ENCODE results near the gene ATP5F1C. TPM values are rescaled to one million over a fixed set of nuclear protein-coding genes. Genes with fewer than 3 reads are reported as not detected.

Gene ATP5F1C
- total and polyA plus RNA-seq, 2 experiments from 2014 or later, result 269 to 416 TPM

GRCh38 chr10:7788639-7789286 is 786 bp downstream of the ATP5F1C start:
- Histone ChIP-seq H2AFZ (peak overlapping the region; percentile 57), H4K20me1 (ENCODE audit: insufficient read depth, poor library complexity, severe bottlenecking) (peaks cover 48% of the 10 kb centered on the region)
- DNase-seq (ENCODE audit: low spot score), result peak; percentile 38

GRCh38 chr10:7789390-7789789 is 1.4 kb downstream of the ATP5F1C start:
- WGBS (ENCODE audit: low lambda C conversion rate, missing lambda C conversion rate), result 45% methylated on average over 3 of the region's 3 CpGs
- H3K9me2 ChIP-seq (replicated peaks; ENCODE audit: insufficient read depth), result no peaks in the 10 kb centered on the region
- H3K4me1 ChIP-seq (ENCODE audit: insufficient read depth), result peaks cover 23% of the 10 kb centered on the region
- H3K79me2 ChIP-seq, result peaks cover 97% of the 10 kb centered on the region
- peak overlapping the region; percentile 91 for H3K4me3 ChIP-seq
- no peak for DNase-seq (ENCODE audit: low spot score)
- H3K36me3 ChIP-seq (replicated peaks; ENCODE audit: insufficient read depth, low read depth), result no peaks in the 10 kb centered on the region
- peak overlapping the region; percentile 76 for H3K27ac ChIP-seq
- no peak overlapping the region for H2AFZ ChIP-seq
- no peaks in the 10 kb centered on the region for H3K27me3 ChIP-seq
- peaks cover 52% of the 10 kb centered on the region for H4K20me1 ChIP-seq (ENCODE audit: insufficient read depth, poor library complexity, severe bottlenecking)
- H3K9me3 ChIP-seq (ENCODE audit: low read depth), result no peaks in the 10 kb centered on the region
- TF ChIP-seq EZH2phosphoT487 (IDR thresholded peaks at IDR 0.05; ENCODE audit: low read depth, severe bottlenecking, unreplicated experiment) (no peak), EZH2 (IDR thresholded peaks at IDR 0.05; ENCODE audit: borderline replicate concordance) (no peak), CTCF (IDR thresholded peaks at IDR 0.05; ENCODE audit: poor library complexity) (no peak)
- peak overlapping the region; percentile 92 for H3K4me2 ChIP-seq

More at GRCh38 chr10:7788639-7789286, 786 bp downstream of the ATP5F1C start:
- H3K79me2 ChIP-seq, result peaks cover 97% of the 10 kb centered on the region
- H3K36me3 ChIP-seq (replicated peaks; ENCODE audit: insufficient read depth, low read depth), result no peaks in the 10 kb centered on the region
- H3K27me3 ChIP-seq, result no peaks in the 10 kb centered on the region
- H3K4me1 ChIP-seq (ENCODE audit: insufficient read depth), result peaks cover 23% of the 10 kb centered on the region
- H3K4me2 ChIP-seq, result peak overlapping the region; percentile 92
- H3K9me3 ChIP-seq (ENCODE audit: low read depth), result no peaks in the 10 kb centered on the region
- TF ChIP-seq CTCF (IDR thresholded peaks at IDR 0.05; ENCODE audit: poor library complexity) (no peak), EZH2phosphoT487 (IDR thresholded peaks at IDR 0.05; ENCODE audit: low read depth, severe bottlenecking, unreplicated experiment) (no peak), EZH2 (IDR thresholded peaks at IDR 0.05; ENCODE audit: borderline replicate concordance) (no peak)
- peak overlapping the region; percentile 76 for H3K27ac ChIP-seq
- WGBS (ENCODE audit: low lambda C conversion rate, missing lambda C conversion rate), result 2% methylated on average over 25 of the region's 25 CpGs
- no peaks in the 10 kb centered on the region for H3K9me2 ChIP-seq (replicated peaks; ENCODE audit: insufficient read depth)
- peak overlapping the region; percentile 91 for H3K4me3 ChIP-seq

- Histone ChIP-seq H3K27me3 (no peaks in the 10 kb centered on the region), H3K27ac (no peak overlapping the region), H3K9me3 (ENCODE audit: low read depth) (no peaks in the 10 kb centered on the region), H3K36me3 (replicated peaks; ENCODE audit: insufficient read depth, low read depth) (no peaks in the 10 kb centered on the region), H3K4me3 (no peak overlapping the region), H3K9me2 (replicated peaks; ENCODE audit: insufficient read depth) (no peaks in the 10 kb centered on the region), H3K79me2 (peaks cover 93% of the 10 kb centered on the region), H2AFZ (no peak overlapping the region), H3K4me2 (no peak overlapping the region), H3K4me1 (ENCODE audit: insufficient read depth) (peaks cover 16% of the 10 kb centered on the region), H4K20me1 (ENCODE audit: insufficient read depth, poor library complexity, severe bottlenecking) (peaks cover 68% of the 10 kb centered on the region)
- 92% methylated on average over 1 of the region's 1 CpG for WGBS (ENCODE audit: low lambda C conversion rate, missing lambda C conversion rate)
- TF ChIP-seq EZH2phosphoT487 (IDR thresholded peaks at IDR 0.05; ENCODE audit: low read depth, severe bottlenecking, unreplicated experiment) (no peak), EZH2 (IDR thresholded peaks at IDR 0.05; ENCODE audit: borderline replicate concordance) (no peak), CTCF (IDR thresholded peaks at IDR 0.05; ENCODE audit: poor library complexity) (no peak)
- DNase-seq (ENCODE audit: low spot score), result no peak
Measured at GRCh38 chr10:7792541-7792940, 4.6 kb downstream of the ATP5F1C start.

Measured in hepatocyte (in vitro differentiated cells).